ENCODE measurements around the gene RORB.

DNA sequence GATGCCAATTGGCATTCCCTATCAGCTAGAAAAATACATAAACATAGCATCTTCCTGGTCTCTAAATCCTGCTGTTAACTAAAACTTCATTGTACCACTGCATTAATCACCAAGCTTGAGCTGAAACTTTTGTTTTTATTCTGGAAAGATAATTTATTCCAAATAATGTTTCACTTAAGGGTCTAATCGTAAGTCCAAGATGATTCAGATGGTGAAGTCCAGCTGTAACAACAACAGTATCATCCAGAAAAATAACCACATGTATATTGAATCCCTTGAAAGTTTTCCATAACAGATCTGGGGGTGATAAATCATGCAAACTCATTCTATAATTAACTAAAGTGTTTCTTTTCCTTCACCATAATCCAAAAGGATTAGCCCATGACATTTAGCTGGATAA is 23.9 kb downstream of the RORB start:
- no peak for TF ChIP-seq CTCF (IDR thresholded peaks at IDR 0.05; ENCODE audit: insufficient read depth, low read depth, low read length)
- TF ChIP-seq EZH2 (IDR thresholded peaks at IDR 0.05; ENCODE audit: insufficient read depth, low read length), result no peak

Data from astrocyte (in vitro differentiated cells and primary cell).